Choroid plexus epithelial cell (primary cell): ENCODE measurements around the gene ZNF462.

Source experiments
- DNase-seq: peaks from one replicate; pipeline ENCODE4 v3.0.0-alpha.2; 2010; ENCODE audit warnings: low read depth
- H3K4me3 ChIP-seq: 2 replicates; pipeline ENCODE4 v1.5.1; 2011; ENCODE audit warnings: low read depth, mild to moderate bottlenecking, control low read depth, low read length, moderate library complexity
- TF ChIP-seq, protein P1 (sequence below): conservative IDR thresholded peaks from 2 replicates; pipeline ENCODE4 v1.5.1; 2011; ENCODE audit warnings: low read depth, mild to moderate bottlenecking, control low read depth, inconsistent platforms, low read length, moderate library complexity

The ZNF462 gene

DNA sequence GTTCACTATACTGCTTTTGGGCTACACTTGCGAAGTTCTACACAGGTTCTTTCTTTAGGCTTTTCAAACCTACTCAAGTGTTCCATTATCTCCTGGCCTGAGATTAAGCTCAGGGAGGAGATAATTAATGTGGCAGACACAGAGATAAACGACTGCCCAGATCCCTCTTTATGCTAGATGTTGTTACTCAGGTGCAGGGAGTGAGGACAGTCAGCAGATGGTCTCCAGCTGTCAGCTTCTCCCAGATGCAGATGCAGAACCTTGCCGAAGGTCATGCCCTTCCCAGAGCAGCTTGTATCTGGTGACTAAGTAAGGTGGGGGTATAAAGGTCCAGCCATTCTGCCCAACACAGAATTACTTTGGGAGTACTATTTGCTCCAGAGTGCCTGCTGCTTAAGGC lies 166.2 kb downstream of the ZNF462 start:
- DNase-seq, result no peak
- no peak overlapping the region for H3K4me3 ChIP-seq
- TF ChIP-seq, protein P1, sequence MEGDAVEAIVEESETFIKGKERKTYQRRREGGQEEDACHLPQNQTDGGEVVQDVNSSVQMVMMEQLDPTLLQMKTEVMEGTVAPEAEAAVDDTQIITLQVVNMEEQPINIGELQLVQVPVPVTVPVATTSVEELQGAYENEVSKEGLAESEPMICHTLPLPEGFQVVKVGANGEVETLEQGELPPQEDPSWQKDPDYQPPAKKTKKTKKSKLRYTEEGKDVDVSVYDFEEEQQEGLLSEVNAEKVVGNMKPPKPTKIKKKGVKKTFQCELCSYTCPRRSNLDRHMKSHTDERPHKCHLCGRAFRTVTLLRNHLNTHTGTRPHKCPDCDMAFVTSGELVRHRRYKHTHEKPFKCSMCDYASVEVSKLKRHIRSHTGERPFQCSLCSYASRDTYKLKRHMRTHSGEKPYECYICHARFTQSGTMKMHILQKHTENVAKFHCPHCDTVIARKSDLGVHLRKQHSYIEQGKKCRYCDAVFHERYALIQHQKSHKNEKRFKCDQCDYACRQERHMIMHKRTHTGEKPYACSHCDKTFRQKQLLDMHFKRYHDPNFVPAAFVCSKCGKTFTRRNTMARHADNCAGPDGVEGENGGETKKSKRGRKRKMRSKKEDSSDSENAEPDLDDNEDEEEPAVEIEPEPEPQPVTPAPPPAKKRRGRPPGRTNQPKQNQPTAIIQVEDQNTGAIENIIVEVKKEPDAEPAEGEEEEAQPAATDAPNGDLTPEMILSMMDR, result no peak

DNA sequence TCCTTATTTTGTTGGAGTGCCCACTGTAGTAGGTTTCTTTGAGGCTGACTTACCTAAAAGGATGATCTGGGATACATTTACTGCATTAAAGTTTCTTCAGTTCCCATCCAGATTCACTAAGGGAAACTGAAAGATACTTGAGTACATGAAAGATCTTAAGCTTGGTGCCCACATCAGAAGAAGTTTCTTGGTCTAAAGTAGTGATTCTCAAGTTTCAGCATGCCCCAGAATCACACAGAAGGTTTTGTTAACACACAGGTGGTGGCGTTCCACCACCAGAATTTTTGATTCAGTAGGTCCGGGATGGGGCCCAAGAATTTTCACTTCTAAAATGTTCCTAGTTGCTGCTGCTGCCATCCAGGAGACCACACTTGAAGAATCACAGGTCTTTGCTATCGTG lies 171.0 kb downstream of the ZNF462 start:
- no peak for DNase-seq
- no peak overlapping the region for H3K4me3 ChIP-seq
- TF ChIP-seq, protein P1, result no peak

DNA sequence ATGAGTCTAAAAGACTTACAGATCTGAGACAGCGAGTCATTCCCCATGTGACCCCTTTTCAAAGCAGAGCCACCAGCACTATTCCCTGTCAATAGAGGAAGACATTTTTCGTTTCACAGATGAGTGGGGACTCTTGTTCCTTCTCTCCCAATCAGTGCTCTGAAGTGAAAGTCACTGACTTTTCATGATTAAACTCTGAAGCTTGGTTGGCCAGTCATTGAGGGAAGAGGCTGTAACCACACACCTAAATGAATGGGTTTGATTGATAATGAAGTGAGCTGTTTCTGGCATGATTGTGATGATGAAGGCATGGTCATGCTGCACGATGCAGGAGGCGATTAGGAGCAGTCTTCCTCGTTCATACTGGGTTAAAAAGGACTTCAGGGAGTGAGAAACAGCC lies 171.9 kb downstream of the ZNF462 start:
- TF ChIP-seq, protein P1, result no peak
- no peak for DNase-seq
- no peak overlapping the region for H3K4me3 ChIP-seq

DNA sequence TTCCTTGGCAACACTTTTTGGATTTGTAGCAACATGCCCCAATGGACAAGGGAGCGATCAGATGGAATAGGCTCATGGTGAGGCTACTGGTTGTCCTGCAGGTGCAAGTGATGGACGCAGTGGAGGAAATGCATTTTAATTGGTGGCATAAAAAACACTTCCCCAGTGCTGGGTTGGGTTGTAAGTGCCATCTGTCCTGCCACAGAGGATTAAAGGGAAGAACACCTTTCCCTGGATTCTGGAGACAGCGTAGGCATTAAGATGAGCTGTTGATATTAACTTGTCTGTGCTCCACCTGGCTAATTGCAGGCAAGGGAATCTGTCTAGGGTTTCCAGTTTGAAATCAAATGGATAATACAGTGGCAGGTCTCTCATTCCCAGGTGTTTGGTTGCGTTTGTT lies 173.4 kb downstream of the ZNF462 start:
- no peak for DNase-seq
- H3K4me3 ChIP-seq, result no peak overlapping the region
- TF ChIP-seq, protein P1, result no peak

DNA sequence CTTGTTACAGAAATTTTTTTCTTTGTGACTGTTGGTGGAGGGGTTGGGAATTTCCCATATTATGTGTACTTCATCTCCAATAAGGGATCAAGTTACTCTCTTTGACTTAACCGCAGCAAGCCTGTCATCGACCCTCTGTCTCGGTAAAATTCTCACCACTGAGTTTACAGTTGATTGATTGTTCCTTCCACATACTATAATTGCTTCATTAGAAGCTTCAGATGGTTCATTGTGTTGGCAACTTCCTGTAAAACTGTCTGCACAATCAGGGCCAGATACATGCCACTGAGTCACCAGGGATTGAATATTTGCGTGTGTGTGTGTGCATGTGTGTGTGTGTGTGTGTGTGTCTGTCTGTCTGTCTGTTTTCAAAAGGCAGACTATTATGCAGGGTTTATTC lies 176.6 kb downstream of the ZNF462 start:
- peak; percentile 76 for DNase-seq
- TF ChIP-seq, protein P1, result no peak
- H3K4me3 ChIP-seq, result no peak overlapping the region

DNA sequence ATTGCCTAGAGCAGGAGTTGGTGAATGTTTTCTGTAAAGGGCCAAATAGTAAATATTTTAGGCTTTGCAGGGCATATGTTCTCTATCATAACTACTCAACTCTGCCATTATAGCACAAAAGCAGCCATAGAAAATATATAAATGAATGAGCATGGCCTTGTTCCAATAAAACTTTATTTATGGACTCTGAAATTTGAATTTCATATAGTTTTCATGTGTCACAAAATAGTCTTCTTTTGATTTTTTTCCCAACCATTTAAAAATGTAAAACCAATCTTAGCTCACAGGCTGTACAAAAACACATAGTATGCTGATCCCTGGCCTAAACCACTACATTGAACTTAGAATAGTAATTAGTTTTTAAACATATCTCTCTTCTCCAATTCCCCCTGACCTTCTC lies 179.6 kb downstream of the ZNF462 start:
- DNase-seq, result no peak
- TF ChIP-seq, protein P1, result no peak
- H3K4me3 ChIP-seq, result no peak overlapping the region

DNA sequence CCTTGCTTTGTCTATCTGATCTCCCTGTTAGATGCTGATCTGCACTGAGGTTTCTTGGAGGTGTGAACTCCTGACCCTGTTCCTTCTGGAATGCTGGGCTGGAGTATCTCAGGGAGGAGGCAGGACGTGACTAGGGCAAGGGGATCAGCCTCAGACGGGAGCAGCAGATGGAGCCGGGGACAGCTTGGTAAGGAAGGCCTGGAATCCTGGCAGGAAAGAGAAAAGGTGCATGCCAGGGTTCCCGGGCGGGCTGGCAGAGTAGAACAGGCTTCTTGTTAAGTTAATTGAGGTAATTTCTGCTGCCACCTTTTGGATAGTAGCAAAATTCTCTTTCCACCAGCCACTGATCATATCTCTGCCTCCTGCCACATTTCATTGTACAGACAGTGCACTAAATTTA lies 180.9 kb downstream of the ZNF462 start:
- DNase-seq, result peak; percentile 20
- TF ChIP-seq, protein P1, result peak; percentile 7

More for the DNA sequence above, 180.9 kb downstream of the ZNF462 start:
- no peak overlapping the region for H3K4me3 ChIP-seq
